ENCODE measurements around the gene CARD9.

- no peak for TF ChIP-seq CTCF (conservative IDR thresholded peaks at IDR 0.05)
- no peak for TF ChIP-seq EZH2 (IDR thresholded peaks at IDR 0.05; ENCODE audit: low read depth)
Observed at GRCh38 chr9:136371533-136371880, 2.0 kb downstream of the CARD9 start.

Measured in PC-9 (cell line).